ENCODE measurements around the gene LONP2. TPM values are rescaled to one million over a fixed set of nuclear protein-coding genes. Genes with fewer than 3 reads are reported as not detected.

The LONP2 gene
- total and polyA plus RNA-seq, 2 experiments from 2014 or later = 42.5 to 48.1 TPM

DNA sequence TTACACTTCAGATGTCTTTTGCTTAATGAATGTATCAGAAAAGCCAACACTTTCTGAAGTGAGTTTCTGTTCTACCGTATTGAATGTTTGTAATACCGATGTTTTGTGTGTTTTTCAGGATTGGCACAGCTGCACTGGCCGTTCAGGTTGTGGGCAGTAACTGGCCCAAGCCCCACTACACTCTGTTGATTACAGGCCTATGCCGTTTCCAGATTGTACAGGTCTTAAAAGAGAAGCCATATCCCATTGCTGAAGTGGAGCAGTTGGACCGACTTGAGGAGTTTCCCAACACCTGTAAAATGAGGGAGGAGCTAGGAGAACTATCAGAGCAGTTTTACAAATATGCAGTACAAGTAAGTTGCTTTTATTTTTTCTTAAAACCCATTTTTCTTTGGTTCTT, 7.9 kb downstream of the LONP2 start:
- Histone ChIP-seq H3K27me3 (no peaks in the 10 kb centered on the region), H3K4me1 (ENCODE audit: low read depth) (no peaks in the 10 kb centered on the region), H3K4me3 (no peak overlapping the region), H3K36me3 (peaks cover 10% of the 10 kb centered on the region), H3K27ac (no peak overlapping the region), H3K9me3 (ENCODE audit: low read depth) (no peaks in the 10 kb centered on the region)
- TF ChIP-seq, protein P1, sequence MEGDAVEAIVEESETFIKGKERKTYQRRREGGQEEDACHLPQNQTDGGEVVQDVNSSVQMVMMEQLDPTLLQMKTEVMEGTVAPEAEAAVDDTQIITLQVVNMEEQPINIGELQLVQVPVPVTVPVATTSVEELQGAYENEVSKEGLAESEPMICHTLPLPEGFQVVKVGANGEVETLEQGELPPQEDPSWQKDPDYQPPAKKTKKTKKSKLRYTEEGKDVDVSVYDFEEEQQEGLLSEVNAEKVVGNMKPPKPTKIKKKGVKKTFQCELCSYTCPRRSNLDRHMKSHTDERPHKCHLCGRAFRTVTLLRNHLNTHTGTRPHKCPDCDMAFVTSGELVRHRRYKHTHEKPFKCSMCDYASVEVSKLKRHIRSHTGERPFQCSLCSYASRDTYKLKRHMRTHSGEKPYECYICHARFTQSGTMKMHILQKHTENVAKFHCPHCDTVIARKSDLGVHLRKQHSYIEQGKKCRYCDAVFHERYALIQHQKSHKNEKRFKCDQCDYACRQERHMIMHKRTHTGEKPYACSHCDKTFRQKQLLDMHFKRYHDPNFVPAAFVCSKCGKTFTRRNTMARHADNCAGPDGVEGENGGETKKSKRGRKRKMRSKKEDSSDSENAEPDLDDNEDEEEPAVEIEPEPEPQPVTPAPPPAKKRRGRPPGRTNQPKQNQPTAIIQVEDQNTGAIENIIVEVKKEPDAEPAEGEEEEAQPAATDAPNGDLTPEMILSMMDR (IDR thresholded peaks at IDR 0.05; ENCODE audit: low read depth, low read length) = no peak
- no peak for DNase-seq (ENCODE audit: low read depth in 1 of 2, low spot score in 1 of 2)

DNA sequence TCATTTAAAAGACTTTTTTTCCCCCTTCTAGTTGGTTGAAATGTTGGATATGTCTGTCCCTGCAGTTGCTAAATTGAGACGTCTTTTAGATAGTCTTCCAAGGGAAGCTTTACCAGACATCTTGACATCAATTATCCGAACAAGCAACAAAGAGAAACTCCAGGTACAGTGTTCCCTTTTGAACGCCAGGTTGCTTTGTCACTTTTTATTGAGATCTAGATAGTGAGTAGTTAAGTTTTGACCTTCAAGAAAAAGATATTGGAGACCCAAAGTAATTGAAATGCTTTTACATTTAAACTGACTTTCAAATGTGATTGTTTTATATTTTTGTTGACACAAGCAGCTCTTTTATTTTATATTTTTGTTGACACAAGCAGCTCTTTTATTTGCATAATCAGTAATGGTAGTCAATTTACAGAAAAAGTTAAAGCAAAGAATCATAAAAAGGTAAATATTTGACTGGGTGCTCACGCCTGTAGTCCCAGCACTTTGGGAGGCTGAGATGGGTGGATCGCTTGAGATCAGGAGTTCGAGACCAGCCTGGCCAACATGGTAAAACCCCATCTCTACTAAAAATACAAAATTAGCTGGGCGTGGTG, 12.6 kb downstream of the LONP2 start:
- Histone ChIP-seq H3K36me3 (peaks cover 36% of the 10 kb centered on the region), H3K27ac (no peak overlapping the region)
- TF ChIP-seq, protein P1 (IDR thresholded peaks at IDR 0.05; ENCODE audit: low read depth, low read length) = no peak

DNA sequence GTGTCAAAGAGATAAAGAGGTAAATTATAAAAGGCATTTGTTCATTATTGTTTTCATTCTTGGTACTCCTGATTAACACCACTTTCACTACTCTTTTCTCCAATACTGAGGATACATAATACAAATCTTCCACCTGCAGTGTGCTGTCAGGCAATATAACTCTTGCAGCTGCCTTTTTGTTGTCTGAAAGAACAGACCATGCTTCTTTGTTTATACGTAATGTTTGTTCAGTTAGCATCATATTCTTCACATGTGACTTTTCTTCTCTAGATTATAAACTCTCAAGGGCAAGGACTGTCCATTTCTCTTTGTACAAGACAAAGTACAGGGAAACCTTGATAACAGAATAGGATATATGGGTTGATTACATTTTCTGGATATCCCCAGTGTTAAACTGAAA, 17.5 kb downstream of the LONP2 start:
- Histone ChIP-seq H3K9me3 (ENCODE audit: low read depth) (no peaks in the 10 kb centered on the region), H3K27me3 (no peaks in the 10 kb centered on the region), H3K27ac (no peak overlapping the region), H3K4me3 (no peak overlapping the region), H3K4me1 (ENCODE audit: low read depth) (no peaks in the 10 kb centered on the region), H3K36me3 (peaks cover 45% of the 10 kb centered on the region)
- TF ChIP-seq, protein P1 (IDR thresholded peaks at IDR 0.05; ENCODE audit: low read depth, low read length) = no peak
- DNase-seq (ENCODE audit: low read depth in 1 of 2, low spot score in 1 of 2) = no peak

More for the DNA sequence above, 12.6 kb downstream of the LONP2 start:
- Histone ChIP-seq H3K4me3 (no peak overlapping the region), H3K4me1 (ENCODE audit: low read depth) (no peaks in the 10 kb centered on the region), H3K9me3 (ENCODE audit: low read depth) (no peaks in the 10 kb centered on the region), H3K27me3 (no peaks in the 10 kb centered on the region)
- DNase-seq (ENCODE audit: low read depth in 1 of 2, low spot score in 1 of 2) = no peak

DNA sequence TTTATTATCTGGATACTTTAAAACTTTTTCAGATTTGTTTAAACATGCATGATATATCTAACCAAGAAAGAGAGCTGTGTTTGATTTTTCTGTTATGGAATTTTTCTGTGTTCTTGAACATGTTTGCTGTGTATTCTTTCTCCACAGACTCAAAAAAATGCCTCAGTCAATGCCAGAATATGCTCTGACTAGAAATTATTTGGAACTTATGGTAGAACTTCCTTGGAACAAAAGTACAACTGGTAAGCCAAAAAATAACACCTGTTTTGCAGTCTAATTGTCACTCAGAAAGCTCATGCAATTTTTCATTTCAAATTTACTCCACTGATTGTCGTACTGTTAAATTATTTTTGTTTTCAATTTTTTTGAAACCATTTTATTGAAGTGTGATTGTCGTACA, 18.5 kb downstream of the LONP2 start:
- no peak overlapping the region for H3K4me3 ChIP-seq
- TF ChIP-seq, protein P1 (IDR thresholded peaks at IDR 0.05; ENCODE audit: low read depth, low read length) = no peak
- DNase-seq (ENCODE audit: low read depth in 1 of 2, low spot score in 1 of 2) = no peak
- H3K4me1 ChIP-seq (ENCODE audit: low read depth) = no peaks in the 10 kb centered on the region
- peaks cover 45% of the 10 kb centered on the region for H3K36me3 ChIP-seq
- no peak overlapping the region for H3K27ac ChIP-seq
- H3K27me3 ChIP-seq = no peaks in the 10 kb centered on the region
- no peaks in the 10 kb centered on the region for H3K9me3 ChIP-seq (ENCODE audit: low read depth)

DNA sequence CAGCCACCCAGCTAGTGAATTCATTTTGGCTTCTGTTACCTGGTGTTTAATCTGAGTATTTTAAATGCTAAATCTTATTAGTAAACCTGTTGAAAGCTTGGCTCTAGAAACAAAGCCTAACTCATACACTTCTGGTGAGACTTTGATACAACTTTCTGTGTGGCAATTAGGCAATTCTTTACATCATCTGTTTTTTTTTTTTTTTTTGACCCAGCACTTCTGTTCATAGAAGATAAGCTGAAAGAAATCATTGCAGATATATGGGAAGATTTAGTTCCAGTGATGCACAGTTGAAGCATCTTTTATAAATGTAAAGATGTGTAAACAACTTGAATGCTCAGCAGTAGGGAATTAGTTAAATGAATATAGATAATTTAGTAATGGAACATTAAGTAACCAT, 24.9 kb downstream of the LONP2 start:
- TF ChIP-seq, protein P1 (IDR thresholded peaks at IDR 0.05; ENCODE audit: low read depth, low read length) = no peak
- Histone ChIP-seq H3K27me3 (no peaks in the 10 kb centered on the region), H3K27ac (no peak overlapping the region), H3K4me1 (ENCODE audit: low read depth) (no peaks in the 10 kb centered on the region), H3K9me3 (ENCODE audit: low read depth) (no peaks in the 10 kb centered on the region), H3K36me3 (peaks cover 22% of the 10 kb centered on the region), H3K4me3 (no peak overlapping the region)
- DNase-seq (ENCODE audit: low read depth in 1 of 2, low spot score in 1 of 2) = no peak

All from cardiac muscle cell (in vitro differentiated cells and primary cell).